ENCODE data around the gene SERPINC1.
"Not testable (repeated sequence)": the region's sequence is repeated elsewhere in the genome, so short reads cannot be mapped to it uniquely, and the experiment has no call there.

SERPINC1 gene

DNA sequence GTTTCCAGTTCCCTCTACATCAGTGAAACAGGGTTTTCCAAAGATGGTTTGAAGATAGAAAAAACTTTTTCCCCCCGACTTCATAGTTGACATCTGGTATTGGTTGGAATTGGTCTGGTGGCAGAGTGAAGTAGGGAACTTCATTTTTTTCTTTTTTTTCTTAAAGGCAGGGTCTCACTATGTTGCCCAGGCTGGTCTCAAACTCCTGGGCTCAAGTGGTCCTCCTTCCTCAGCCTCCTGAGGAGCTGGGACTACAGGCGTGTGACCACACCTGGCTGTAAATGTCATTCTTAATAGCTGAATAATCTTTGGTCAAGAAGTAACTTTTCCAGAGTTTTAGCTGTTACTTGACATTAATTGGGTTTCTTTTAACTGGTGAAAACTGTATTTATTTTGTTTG, 27.2 kb downstream of the SERPINC1 start:
- DNase-seq (ENCODE audit: low read depth), result no peak

DNA sequence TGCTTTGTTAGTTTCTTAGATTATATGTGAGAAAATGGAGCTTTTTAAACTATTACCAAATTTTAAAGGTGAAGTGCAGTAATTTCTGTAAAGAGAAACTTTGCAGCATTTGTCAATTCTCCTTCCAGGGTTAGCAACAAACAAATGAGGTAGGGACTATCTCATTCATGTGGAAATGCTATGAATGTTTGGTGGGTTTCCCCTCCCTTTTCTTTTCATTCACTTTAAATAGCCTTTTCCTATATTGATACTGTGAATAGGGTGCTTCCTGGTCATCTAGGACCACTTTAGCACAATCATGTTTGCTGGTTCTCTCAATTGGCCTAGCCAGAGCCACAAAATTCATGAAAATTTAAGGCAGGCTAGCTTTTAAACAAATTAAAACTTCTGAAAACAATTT, 28.4 kb downstream of the SERPINC1 start:
- no peak for DNase-seq (ENCODE audit: low read depth)

DNA sequence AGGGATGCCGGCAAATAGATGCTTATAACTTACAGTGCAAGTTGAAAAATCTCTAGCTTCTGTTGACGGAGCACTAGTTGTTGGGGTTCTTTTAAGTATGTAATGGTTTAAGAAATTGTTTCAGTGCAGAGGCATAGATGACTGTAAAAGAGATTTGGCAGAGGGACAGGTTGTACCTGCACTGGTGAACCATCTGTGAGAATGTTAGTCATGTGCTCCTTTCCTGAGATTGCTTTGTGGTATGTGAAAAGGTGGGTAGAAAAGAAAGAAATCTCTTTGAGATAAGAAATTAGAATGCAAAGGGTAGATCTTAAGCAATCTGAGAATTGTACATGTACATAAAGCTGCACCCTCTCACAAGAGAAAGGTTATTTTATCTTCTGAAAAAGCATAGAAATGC, 29.5 kb downstream of the SERPINC1 start:
- DNase-seq (ENCODE audit: low read depth), result no peak

DNA sequence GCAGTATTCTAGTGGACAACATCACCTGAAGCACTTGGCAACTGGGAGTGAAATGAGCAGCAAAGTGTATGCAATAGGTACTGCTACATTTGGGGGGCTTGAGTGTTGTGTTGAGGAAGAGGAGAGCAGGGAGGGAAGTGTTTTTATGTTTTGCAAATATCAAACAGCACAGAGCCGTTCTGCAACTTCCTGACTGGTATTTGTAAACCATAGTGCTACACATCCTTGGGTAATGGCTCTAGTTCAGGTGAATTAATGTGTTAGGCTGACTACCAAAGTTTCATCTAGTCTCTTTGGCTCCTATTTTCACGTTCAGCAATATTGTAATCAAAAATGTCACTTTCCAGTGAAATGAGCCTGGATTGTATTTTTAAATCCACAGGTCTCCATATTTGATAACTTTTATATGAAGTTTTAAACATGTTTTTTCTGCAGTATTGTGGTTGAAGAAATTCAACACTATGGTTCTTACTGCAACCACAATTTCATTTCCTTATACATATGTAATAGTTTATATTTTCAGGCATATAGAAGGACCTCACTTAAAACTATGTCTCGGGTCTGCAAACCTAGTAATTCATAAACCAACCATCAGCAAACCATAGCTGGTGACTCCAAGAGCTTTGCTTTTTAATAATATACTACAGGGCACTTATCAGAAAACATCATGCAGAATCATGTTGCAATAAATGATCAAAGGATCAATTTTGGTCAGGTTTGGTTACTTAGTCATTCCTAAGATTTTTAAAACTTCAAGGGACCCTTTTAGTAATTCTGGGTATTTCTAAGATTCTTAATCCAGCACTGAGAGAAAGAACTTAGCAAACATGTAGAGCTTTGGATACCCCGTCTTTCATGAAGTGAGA, 30.1 kb downstream of the SERPINC1 start:
- DNase-seq (ENCODE audit: low read depth), result no peak

DNA sequence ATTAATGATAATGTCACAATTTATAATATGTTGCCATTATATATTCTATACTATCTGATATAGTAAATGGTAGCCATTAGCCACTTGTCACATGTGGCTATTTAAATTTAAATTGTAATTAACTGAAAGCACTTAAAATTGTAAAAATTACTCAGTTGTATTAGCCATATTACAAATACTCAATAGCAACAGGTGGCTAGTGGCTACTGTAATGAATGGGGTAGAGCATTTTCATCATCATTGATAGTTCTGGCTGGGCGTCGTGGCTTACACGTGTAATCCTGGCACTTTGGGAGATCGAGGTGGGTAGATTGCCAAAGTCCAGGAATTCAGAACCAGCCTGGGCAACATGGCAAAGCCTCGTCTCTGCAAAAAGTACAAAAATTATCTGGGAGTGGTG, 32.4 kb downstream of the SERPINC1 start:
- no peak for DNase-seq (ENCODE audit: low read depth)

DNA sequence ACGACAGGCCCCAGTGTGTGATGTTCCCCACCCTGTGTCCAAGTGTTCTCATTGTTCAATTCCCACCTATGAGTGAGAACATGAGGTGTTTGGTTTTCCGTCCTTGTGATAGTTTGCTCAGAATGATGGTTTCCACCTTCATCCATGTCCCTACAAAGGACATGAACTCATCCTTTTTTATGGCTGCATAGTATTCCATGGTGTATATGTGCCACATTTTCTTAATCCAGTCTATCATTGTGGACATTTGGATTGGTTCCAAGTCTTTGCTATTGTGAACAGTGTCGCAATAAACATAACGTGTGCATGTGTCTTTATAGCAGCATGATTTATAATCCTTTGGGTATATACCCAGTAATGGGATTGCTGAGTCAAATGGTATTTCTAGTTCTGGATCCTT, 36.0 kb downstream of the SERPINC1 start:
- DNase-seq (ENCODE audit: low read depth), result not testable (repeated sequence)

DNA sequence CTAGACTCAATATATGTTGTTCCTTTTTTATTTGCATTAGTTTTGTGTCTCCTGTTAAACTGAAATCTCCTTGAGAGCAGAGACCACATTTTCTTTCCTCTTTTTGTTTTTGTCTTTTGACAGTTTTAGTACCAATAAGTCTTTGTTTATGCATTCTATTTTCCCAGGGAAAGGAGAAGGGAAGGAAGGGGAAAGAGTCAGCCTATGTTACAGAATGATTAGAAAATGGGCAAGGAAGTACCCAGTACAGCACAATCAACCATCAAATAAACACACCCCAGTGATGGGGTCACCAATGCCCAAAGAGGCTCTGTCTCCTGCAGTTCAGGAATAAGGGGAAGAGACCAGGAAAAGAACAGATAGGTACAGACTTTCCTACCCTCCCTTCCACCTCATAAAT, 38.9 kb downstream of the SERPINC1 start:
- DNase-seq (ENCODE audit: low read depth), result no peak

DNA sequence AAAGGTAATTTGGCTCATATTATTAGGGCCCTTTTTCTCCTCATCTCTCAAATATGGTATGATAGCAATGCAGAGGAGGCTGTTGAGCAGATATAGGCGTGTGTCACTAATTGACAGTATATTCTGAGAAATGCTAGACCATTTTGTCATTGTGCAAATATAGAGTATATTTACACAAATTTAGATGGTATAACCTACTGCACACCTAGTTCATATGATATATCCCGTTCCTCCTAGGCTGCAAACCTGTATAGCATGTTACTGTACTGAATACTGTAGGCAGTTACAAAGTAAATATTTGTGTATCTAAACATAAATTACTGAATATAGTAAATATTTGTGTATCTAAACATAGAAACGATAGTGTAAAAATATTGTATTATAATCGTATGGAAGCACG, 40.4 kb downstream of the SERPINC1 start:
- no peak for DNase-seq (ENCODE audit: low read depth)

DNA sequence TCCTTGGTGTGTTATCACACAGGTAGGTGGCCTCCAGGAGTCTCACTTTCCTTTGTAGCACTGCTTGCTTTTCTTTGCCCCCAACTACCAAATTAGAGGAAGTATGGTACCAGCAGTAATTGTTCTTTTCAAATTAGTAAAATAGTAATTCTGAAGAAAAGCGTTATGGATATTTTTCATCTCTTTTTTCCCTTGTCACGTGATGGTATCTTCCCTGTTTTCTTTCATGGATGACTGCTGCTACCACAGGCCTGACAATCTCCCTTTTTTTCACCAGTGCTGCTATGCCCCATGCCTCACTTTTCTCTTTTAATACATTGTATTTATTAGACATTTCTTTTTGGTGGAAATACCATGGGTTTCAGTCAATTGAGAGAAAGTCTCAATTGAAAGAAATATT, 45.6 kb downstream of the SERPINC1 start:
- no peak for DNase-seq (ENCODE audit: low read depth)

DNA sequence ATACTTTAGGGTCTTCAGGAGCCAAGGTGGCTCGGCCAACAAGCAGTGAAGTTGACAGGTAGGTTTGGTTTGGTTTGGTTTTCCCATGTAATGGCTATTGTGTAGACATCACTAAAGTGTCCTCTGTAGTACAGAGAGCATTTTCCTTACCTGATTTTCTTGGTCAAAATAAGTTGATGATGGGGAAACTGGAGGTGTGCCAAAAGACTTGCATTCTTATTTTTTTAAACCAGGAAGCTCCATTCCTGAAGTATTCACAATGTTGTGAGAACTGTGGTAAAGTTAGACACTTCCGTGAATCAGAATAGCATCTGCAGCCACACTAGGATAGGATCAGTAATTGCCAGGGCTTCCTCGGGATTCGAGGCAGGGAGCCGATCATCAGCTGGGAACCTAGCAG, 46.0 kb downstream of the SERPINC1 start:
- no peak for DNase-seq (ENCODE audit: low read depth)

DNA sequence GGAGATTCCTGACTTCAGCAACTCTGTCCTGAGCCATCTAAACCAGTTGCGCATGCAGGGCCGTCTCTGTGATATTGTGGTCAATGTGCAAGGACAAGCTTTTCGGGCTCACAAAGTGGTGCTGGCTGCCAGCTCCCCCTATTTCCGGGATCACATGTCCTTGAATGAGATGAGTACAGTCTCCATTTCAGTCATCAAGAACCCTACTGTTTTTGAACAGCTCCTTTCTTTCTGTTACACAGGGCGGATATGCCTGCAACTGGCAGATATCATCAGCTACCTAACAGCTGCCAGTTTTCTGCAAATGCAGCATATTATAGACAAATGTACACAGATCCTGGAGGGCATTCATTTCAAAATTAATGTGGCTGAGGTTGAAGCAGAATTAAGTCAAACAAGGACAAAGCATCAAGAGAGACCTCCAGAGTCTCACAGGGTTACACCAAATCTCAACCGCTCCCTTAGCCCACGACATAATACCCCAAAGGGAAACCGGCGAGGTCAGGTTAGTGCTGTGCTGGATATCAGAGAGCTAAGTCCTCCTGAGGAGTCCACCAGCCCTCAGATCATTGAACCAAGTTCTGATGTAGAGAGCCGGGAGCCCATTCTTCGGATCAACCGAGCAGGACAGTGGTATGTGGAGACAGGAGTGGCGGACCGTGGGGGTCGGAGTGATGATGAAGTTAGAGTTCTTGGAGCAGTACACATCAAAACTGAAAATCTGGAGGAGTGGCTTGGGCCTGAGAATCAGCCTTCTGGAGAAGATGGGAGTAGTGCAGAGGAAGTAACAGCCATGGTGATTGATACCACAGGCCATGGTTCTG, 46.7 kb downstream of the SERPINC1 start:
- DNase-seq (ENCODE audit: low read depth), result no peak

DNA sequence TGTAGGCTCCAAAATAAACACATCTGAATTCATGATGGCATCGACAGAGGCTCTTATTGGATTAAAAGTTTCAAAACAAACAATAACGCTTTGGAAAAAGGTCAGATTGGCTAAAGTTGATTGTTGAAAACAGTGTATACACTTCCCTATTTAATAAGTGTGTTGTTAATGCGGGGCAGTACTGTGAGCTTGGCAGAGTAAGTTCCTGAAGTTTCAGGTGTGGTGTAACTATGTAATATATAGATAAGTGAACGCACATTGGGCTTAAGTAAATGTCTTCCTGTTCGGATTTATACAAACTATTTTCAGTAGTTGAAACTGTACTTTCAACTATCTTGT, 48.1 kb downstream of the SERPINC1 start:
- no peak for DNase-seq (ENCODE audit: low read depth)

DNA sequence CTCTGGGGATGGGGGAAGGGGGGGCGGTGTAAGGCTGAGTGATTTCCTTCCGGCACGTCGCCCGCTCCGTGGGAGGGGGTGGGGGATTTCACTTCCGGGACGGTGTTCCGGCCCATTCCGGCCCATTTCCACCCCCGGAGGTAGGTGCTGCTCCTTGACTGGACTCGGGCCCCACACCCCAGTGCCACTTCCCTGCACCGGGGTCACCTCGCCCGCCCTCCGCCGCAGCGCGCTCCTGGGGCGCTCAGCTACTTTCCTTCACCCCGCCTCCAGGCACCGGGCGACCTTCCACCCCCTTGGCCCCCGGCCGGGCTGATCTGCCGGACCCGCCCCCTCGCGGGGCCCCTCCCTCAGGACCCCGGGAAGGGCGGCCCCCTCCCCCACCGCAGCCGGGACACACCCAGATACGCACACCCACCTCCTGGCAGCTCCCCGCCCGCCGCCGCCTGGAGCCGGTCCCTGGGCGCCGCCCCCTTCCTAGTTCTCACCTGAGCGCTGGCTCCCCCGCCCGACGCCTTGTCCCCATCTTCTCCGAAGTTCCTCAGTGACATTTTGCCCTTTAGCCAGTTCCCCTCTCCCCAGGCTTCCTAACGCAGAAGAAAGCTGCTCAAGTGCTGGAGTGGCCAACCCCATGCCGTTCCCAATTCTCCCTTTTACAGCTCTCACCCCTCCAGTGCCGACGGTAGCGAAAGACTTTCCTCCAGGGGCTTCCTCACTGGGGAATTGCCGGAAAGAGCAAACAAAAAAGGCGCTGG, 48.7 kb downstream of the SERPINC1 start, which contains the start of gene ZBTB37:
TSS of gene ZBTB37 (plus strand) at position 115 of the 755 bp plus-strand sequence. CDS start 1,846 bp downstream, outside the sequence.
- DNase-seq (ENCODE audit: low read depth), result peak; percentile 84

DNA sequence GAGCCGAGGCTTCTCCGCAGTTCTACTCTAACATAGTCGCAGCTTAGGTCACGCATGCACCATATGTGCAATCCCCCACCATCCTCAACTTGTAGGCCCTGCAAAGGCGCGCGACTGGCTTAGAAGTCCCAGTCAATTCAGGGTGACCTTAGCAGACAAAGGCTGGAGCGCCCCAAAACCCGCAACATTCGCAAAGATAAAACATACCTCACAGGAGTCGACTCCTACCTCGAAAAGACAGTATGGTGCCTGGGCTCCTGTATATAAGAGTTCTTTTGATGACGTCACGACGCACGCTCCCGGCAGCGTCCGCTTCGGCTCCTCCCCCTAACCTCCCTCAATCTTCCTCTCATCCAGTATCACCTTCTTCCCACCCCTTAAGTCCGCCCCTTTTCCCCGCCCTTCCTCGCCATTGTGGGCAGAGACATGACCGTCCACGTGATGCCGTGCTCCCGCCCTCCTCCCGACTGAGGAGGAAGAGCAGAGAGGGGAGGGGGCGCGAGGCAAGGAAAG, 49.3 kb downstream of the SERPINC1 start, which contains the start of gene GAS5:
TSS of gene GAS5 (minus strand) at position 237 of the 513 bp plus-strand sequence.
- peak; percentile 99 for DNase-seq (ENCODE audit: low read depth)

DNA sequence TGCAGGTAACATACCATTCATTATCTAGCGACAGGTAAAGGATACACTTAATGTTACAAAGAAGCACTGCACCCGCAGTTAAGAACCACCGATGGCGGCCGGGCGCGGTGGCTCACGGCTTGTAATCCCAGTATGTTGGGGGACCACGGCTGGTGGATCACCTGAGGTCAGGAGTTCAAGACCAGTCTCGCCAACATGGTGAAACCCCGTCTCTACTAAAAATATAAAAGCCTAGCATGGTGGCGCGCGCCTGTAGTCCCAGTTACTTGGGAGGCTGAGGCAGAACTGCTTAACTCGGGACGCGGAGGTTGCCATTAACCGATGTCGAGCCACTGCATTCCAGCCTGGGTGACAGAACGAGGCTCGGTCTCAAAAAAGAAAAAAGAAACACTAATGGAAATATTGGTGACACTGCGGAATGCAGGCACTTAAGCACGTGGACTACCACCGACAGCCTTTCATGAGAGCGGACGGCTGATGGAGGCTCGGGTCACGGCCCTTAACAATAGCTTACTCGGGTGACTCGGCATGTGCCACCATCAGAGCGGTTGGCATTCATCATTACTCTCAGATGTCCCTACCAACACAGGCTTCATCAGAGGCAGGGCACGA, 49.9 kb downstream of the SERPINC1 start:
- no peak for DNase-seq (ENCODE audit: low read depth)

DNA sequence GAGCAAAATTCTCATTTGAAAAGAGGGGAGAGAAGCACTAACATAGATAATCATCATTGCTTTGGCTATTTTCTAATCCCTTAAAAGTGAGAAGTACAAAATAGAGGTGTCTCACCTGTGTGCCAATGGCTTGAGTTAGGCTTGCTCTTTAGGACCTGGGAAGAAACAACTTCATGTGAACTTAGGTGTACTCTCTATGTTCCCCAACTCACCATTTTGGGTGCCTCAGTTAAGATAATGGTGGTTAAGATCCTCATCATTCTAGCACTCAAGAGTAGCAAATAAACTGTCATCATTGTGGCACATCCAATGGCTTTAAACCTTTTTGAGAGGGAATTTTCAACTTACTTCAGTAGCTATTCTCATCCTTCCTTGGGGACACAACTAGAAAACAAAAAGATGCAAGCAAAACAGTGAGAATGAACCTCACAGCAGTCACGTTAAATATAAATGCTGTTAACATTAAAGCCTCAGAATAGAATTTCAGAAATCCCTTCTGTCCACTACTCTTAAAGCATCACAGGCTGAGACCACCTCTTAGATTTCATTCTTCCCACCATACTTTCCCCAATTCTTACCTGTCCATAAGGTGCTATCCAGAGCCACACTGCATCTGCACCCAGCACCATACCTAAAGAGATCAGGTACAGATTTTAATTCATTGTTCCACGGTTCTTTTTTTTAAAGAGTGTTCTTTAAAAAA, 50.6 kb downstream of the SERPINC1 start:
- DNase-seq (ENCODE audit: low read depth), result no peak

DNA sequence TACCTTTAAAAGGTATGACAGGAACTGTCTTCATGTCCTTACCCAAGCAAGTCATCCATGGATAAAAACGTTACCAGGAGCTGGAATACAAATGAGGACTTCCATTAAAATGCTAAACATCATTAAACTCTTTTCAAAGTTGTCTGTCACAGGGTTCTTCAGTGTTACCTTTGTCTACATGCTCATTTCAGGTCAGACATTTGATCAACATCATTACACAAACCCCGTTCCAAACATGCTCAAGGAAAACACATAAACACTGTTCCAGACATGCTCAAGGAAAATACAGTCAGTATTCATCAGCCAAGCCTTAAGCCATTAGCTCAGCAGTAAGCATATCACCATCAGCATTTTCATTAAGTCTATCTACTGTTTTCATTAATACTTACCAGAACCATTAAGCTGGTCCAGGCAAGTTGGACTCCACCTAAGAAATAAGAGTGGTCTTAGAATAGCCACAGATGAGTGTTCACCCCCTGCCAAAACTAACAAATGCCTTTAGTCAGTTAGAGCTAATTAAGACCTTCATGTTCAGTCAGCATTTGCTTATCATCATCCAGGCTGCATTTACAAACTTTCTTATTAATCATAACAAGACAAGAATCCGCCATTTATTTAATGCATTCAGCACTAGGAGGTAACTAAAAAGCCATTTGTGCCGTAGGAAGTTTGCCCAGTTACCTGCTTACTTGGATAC, 51.5 kb downstream of the SERPINC1 start:
- no peak for DNase-seq (ENCODE audit: low read depth)

DNA sequence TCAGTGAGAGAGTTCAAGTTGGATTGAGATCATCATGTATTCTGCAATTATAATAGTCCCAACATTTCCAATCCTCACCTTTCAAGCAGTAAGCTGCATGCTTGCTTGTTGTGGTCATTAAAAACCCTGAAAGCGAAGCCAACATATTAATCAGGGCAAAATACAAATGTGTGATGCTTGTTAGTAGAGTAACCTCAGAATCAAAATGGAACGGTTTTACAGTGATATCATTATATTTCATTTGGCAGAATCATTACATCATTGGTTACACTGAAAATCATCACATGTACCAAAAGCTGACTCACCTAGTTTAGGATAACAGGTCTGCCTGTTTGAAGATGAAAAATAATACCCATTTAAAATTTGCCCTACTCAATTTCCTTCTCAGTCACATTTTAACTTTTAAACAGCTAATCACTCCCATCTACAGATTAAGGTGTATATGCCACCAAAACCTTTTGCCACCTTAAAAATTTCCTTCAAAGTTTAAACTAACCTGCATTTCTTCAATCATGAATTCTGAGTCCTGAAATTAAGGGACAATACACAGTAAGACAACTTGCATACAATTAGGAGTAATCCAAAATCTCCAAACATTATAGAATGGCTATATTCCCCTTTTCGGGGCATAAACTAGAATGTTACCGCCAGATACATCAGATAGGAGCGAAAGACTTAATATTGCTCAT, 52.8 kb downstream of the SERPINC1 start:
- no peak for DNase-seq (ENCODE audit: low read depth)

DNA sequence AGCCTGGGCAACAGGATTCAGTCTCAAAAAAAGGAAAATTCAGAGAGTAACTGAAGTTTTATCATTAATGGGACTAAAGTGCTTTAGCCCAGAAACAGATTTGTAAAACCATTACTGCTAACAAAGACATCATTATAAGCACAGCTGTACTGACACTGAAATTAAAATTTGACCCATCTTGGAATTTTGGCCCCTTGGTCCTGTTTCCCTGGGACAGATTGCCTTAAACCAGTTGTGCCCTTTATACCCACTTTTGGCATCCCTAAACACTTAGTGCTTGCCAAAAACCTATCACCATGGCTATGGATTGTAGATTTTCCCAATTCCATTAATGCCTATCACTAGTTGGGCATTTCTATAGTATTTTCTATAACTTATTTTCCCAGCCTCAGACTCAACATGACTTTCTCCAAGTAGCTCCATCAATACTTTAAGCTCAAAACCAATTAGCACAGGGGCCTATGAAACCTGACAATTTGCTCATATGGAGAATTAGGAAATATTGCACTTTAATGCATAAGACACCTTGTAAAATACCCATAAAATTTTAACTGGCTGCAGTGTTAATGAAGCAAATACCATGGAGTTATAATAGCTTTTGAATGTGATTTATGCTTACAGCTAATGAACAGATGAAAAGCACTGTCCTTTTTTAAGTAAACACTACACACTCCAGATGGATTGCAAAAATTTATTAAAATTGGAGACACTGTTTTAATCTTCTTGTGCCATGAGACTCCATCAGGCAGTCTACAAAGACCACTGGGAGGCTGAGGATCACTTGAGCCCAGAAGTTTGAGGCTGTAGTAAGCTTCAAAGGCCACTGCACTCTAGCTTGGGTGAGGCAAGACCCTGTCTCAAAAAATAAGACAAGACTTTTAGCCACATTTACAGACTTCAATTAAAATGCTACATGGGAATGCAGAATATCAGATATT, 53.6 kb downstream of the SERPINC1 start:
- no peak for DNase-seq (ENCODE audit: low read depth)

Measured in T follicular helper cell (primary cell).